Measurements from ENCODE around the gene BUD31. TPM values are rescaled to one million over a fixed set of nuclear protein-coding genes. Genes with fewer than 3 reads are reported as not detected.

Gene BUD31
- total and polyA plus RNA-seq, 2 of the 4 experiments (the other 2 are of a cell fraction), result 72.6 to 97.2 TPM

DNA sequence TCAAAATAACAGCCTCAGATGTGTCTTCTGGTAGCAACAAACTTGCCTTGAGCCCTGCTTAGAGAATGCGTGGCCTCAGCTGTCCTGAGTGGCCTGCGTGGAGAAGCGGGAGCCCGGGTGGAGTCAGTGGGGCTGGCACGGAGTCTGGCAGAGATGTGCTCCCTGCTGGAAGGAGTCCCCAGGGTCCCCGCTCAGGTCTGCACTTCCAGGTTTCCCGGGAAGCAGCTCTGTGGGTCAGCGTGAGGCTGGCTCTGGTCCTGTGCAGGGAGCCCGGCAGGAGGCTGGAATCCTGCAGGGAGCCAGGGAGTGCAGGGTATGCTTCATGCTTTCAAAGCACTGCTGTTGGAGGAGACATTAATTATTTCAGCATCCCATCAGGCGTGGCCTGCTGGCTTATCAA, 40.1 kb downstream of the BUD31 start:
- H3K4ac ChIP-seq (ENCODE audit: low read depth, low read length), result no peak overlapping the region
- POLR2A ChIA-PET (ENCODE audit: unreplicated experiment), result no interaction called here
- no peak overlapping the region for H2BK15ac ChIP-seq (ENCODE audit: low read depth, low read length)
- no peak overlapping the region for H3K4me3 ChIP-seq (ENCODE audit: insufficient read depth, low read depth, low read length)
- no peak overlapping the region for H4K5ac ChIP-seq (ENCODE audit: low read depth, low read length)
- H2BK5ac ChIP-seq (ENCODE audit: low read depth, low read length, poor library complexity, severe bottlenecking), result no peak overlapping the region
- H3K36me3 ChIP-seq (ENCODE audit: control insufficient read depth, insufficient read depth, low read length), result peaks cover 74% of the 10 kb centered on the region
- H3K9ac ChIP-seq (ENCODE audit: low read depth, low read length), result no peak overlapping the region
- no peak overlapping the region for H3K18ac ChIP-seq (ENCODE audit: low read depth, low read length)
- no peaks in the 10 kb centered on the region for H3K9me1 ChIP-seq (ENCODE audit: insufficient read depth, low read length)
- no peak overlapping the region for H3K23ac ChIP-seq (ENCODE audit: low read depth, low read length)
- in situ Hi-C loops (cut with MboI; ENCODE audit: low sequenced_read_pairs) (no loop called here), intact Hi-C loops (cut with micrococcal nuclease) (no loop called here), dilution Hi-C loops (cut with HindIII; ENCODE audit: low sequenced_read_pairs, unreplicated experiment) (no loop called here)
- H4K20me1 ChIP-seq (ENCODE audit: insufficient read depth, low read length), result peaks cover 27% of the 10 kb centered on the region
- no peak overlapping the region for H2BK120ac ChIP-seq (ENCODE audit: low read depth, low read length)
- no peaks in the 10 kb centered on the region for H3K4me1 ChIP-seq (ENCODE audit: control insufficient read depth, insufficient read depth, low read length)
- no peak overlapping the region for H3K27ac ChIP-seq (ENCODE audit: insufficient read depth, low read length)
- TF ChIP-seq FOS (IDR thresholded peaks at IDR 0.05; ENCODE audit: low read depth, low read length), result no peak
- no peak for TF ChIP-seq POLR2A (IDR thresholded peaks at IDR 0.05; ENCODE audit: low read depth, low read length)
- no peak overlapping the region for H2AK9ac ChIP-seq (replicated peaks; ENCODE audit: low read depth, low read length, poor library complexity)
- DNase-seq (no peak), ATAC-seq (ENCODE audit: low read depth) (no peak)
- CTCF ChIA-PET, result no interaction called here
- 95% methylated on average over 9 of the region's 10 CpGs; no CpG with 5 or more reads in 1 of the 2 experiments for WGBS, 2 experiments (ENCODE audit: extremely low coverage in 2 of 2, insufficient read length in 1 of 2)
- no peak overlapping the region for H4K91ac ChIP-seq (ENCODE audit: insufficient read depth, low read depth, low read length)
- no peak overlapping the region for H2BK20ac ChIP-seq (ENCODE audit: low read depth, low read length)
- no TSS peak for BruUV-seq (replicated peaks)
- H2AK5ac ChIP-seq (ENCODE audit: low read depth, low read length), result no peak overlapping the region
- no peak overlapping the region for H4K8ac ChIP-seq (ENCODE audit: low read depth in 2 of 2, low read length in 2 of 2)
- no peak overlapping the region for H3K14ac ChIP-seq (replicated peaks; ENCODE audit: low read depth, low read length)
- peaks cover 26 to 49% of the 10 kb centered on the region in 2 experiments for H3K79me1 ChIP-seq (ENCODE audit: low read depth in 1 of 2, low read length in 2 of 2)
- H3K27me3 ChIP-seq (ENCODE audit: control insufficient read depth, insufficient read depth, low read length), result no peaks in the 10 kb centered on the region
- H3K9me3 ChIP-seq (ENCODE audit: control insufficient read depth, insufficient read depth, low read length), result no peaks in the 10 kb centered on the region
- no peak overlapping the region for H3K4me2 ChIP-seq (ENCODE audit: low read depth, low read length)
- no peak overlapping the region for H2AFZ ChIP-seq (replicated peaks; ENCODE audit: low read length, poor library complexity)
- H3K56ac ChIP-seq (ENCODE audit: extremely low read depth, insufficient read depth, low read length), result no peak overlapping the region

Measured in IMR-90 (cell line).